DOHH2 (cell line): Measurements from ENCODE around the gene C4BPB.

Experiments
- H3F3A ChIP-seq: fragments of 200-600 bp; sonication (generic), shearing (Covaris generic); 2 replicates; pipeline ENCODE4 v1.6.0; 2016; ENCODE audit warnings: antibody characterized with exemption, mild to moderate bottlenecking; ENCODE audit not compliant: control insufficient read depth, insufficient read depth
- H3K27ac ChIP-seq: fragments of 200-600 bp; sonication (generic); 2 replicates; pipeline ENCODE4 v1.5.1; 2014; ENCODE audit warnings: low read depth, mild to moderate bottlenecking, low read length, moderate library complexity
- H3K27me3 ChIP-seq: fragments of 200-600 bp; sonication (generic); 2 replicates; pipeline ENCODE4 v1.6.1; 2014; ENCODE audit warnings: mild to moderate bottlenecking, low read length, mixed read lengths; ENCODE audit not compliant: control insufficient read depth
- H3K36me3 ChIP-seq: fragments of 200-600 bp; sonication (generic); 2 replicates; pipeline ENCODE4 v1.6.1; 2014; ENCODE audit warnings: mild to moderate bottlenecking, low read length, moderate library complexity, mixed read lengths; ENCODE audit not compliant: control insufficient read depth
- H3K4me1 ChIP-seq: fragments of 200-600 bp; sonication (generic); 2 replicates; pipeline ENCODE4 v1.6.1; 2014; ENCODE audit warnings: mild to moderate bottlenecking, low read length, mixed read lengths; ENCODE audit not compliant: control insufficient read depth
- H3K4me2 ChIP-seq: fragments of 200-600 bp; sonication (generic); 2 replicates; pipeline ENCODE4 v1.6.0; 2014; ENCODE audit warnings: mild to moderate bottlenecking, low read length, moderate library complexity
- H3K4me3 ChIP-seq: fragments of 200-600 bp; sonication (generic); 2 replicates; pipeline ENCODE4 v1.5.1; 2014; ENCODE audit warnings: mild to moderate bottlenecking, low read length, mixed read lengths
- H3K79me2 ChIP-seq: fragments of 200-600 bp; sonication (generic); 2 replicates; pipeline ENCODE4 v1.6.1; 2014; ENCODE audit warnings: mild to moderate bottlenecking, low read length, mixed read lengths; ENCODE audit not compliant: control insufficient read depth
- H3K9me2 ChIP-seq: fragments of 200-600 bp; sonication (generic); replicated peaks from 2 replicates; pipeline ENCODE4 v1.6.1; 2014; ENCODE audit warnings: mild to moderate bottlenecking, low read length, mixed read lengths; ENCODE audit not compliant: control insufficient read depth
- H3K9me3 ChIP-seq: fragments of 200-600 bp; sonication (generic); 2 replicates; pipeline ENCODE4 v1.6.1; 2014; ENCODE audit warnings: antibody characterized with exemption, low read length, mixed read lengths; ENCODE audit not compliant: control insufficient read depth, insufficient read depth
- H4K20me1 ChIP-seq: fragments of 200-600 bp; sonication (generic); 2 replicates; pipeline ENCODE4 v1.6.0; 2014; ENCODE audit warnings: low read depth, mild to moderate bottlenecking, antibody characterized with exemption, low read length, moderate library complexity; ENCODE audit not compliant: control insufficient read depth, insufficient read depth
- CTCF ChIP-seq: fragments of 200-600 bp; sonication (generic); IDR thresholded peaks from one replicate; pipeline ENCODE4 v1.5.1; 2014; ENCODE audit warnings: antibody characterized with exemption, mild to moderate bottlenecking, low read depth, low read length; ENCODE audit not compliant: poor library complexity, severe bottlenecking
- EZH2phosphoT487 ChIP-seq: fragments of 200-600 bp; sonication (generic); IDR thresholded peaks from 2 replicates; pipeline ENCODE4 v1.6.1; 2017; ENCODE audit warnings: borderline replicate concordance, mild to moderate bottlenecking, antibody characterized with exemption, low read length, moderate library complexity, mixed read lengths

Gene C4BPB

GRCh38 chr1:207050480-207051190, 38.0 kb upstream of the C4BPB start:
- Histone ChIP-seq H3F3A (peaks cover 4% of the 10 kb centered on the region; the same call in 1 of the 2 replicates), H3K4me3 (peak overlapping the region; percentile 88), H3K27me3 (peaks cover 36% of the 10 kb centered on the region), H3K27ac (peak overlapping the region; percentile 18; the same call in 1 of the 2 replicates), H3K4me2 (peak overlapping the region; percentile 79), H3K9me2 (no peaks in the 10 kb centered on the region), H3K79me2 (peaks cover 47% of the 10 kb centered on the region), H4K20me1 (peaks cover 2% of the 10 kb centered on the region; the same call in 1 of the 2 replicates), H3K9me3 (peaks cover 4% of the 10 kb centered on the region; the same call in 1 of the 2 replicates), H3K36me3 (peaks cover 29% of the 10 kb centered on the region), H3K4me1 (peaks cover 18% of the 10 kb centered on the region)
- TF ChIP-seq EZH2phosphoT487 = no peak
- TF ChIP-seq CTCF = no peak

- Histone ChIP-seq H3K27me3 (peaks cover 39% of the 10 kb centered on the region), H3K36me3 (peaks cover 26% of the 10 kb centered on the region), H3F3A (peaks cover 4% of the 10 kb centered on the region; the same call in 1 of the 2 replicates), H3K27ac (peak within 1 kb of the TSS; percentile 18; the same call in 1 of the 2 replicates), H3K9me3 (peaks cover 4% of the 10 kb centered on the region; the same call in 1 of the 2 replicates), H3K9me2 (no peaks in the 10 kb centered on the region), H3K4me1 (peaks cover 18% of the 10 kb centered on the region), H3K4me3 (peak within 1 kb of the TSS; percentile 88), H3K79me2 (peaks cover 42% of the 10 kb centered on the region), H4K20me1 (no peaks in the 10 kb centered on the region), H3K4me2 (peak within 1 kb of the TSS; percentile 79)
- TF ChIP-seq EZH2phosphoT487 = no peak
- no peak for TF ChIP-seq CTCF
Measured at GRCh38 chr1:207051191-207051943, 37.3 kb upstream of the C4BPB start, which contains the start of gene YOD1. YOD1 (minus strand) TSS chr1:207051208; CDS start chr1:207051030, 178 bp downstream.

DNA sequence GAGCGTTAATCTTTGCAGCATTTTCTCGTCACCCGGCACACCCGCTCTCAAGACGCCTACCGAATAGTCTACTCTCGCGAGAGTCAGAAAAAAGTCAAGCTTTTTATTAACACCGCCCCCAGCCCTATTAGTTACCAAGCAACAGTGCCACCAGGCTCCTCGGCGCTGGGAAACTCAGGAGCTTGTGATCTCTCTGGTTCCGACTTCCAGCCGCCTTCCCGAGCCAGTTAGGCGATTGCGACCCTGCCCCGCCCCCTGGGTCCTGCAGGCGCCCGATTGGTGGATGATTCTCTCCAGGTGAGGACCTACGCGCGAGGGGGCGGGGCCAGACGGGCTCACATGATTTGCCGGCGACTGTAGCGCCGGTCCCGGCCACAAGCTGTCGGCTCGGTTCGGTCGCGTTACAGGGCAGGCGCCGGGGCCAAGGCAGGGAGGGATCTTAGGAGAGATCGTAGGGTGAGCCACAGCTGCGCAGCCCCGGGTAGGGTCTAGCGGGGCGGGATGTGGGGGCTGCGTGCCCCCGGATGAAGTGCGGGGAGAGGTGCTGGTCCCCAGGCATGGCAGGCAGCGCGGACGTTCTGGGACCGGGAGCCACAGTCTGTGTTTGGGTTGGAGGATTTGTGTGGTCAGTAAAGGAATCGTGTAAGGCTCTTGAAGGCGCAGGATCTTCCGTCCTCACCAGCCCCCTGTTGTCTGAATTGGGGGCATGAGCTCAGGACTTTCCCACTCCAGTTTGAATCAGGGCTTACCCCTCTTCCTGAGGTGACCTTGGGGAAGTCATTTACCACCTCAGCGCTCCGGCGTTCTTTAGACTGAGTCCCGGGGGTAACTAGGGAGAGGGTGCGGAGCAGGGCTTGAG, 35.5 kb upstream of the C4BPB start, which contains the start of gene PFKFB2:
PFKFB2 (plus strand) TSS at position 365 of the 859 bp plus-strand sequence. CDS start 1,443 bp downstream, outside the sequence.
- H3K4me2 ChIP-seq = peak within 1 kb of the TSS; percentile 72
- peaks cover 25% of the 10 kb centered on the region for H3K79me2 ChIP-seq

More for the DNA sequence above, 35.5 kb upstream of the C4BPB start, which contains the start of gene PFKFB2:
- Histone ChIP-seq H3K4me3 (peak within 1 kb of the TSS; percentile 75), H4K20me1 (no peaks in the 10 kb centered on the region), H3K36me3 (peaks cover 17% of the 10 kb centered on the region), H3K27ac (no peak within 1 kb of the TSS), H3K9me3 (peaks cover 4% of the 10 kb centered on the region; the same call in 1 of the 2 replicates), H3K27me3 (peaks cover 40% of the 10 kb centered on the region), H3K4me1 (peaks cover 18% of the 10 kb centered on the region), H3F3A (peaks cover 4% of the 10 kb centered on the region; the same call in 1 of the 2 replicates), H3K9me2 (no peaks in the 10 kb centered on the region)
- no peak for TF ChIP-seq EZH2phosphoT487
- TF ChIP-seq CTCF = no peak
